Omental fat pad (tissue), 4 donors: ENCODE results near the gene SLC2A13. TPM values are rescaled to one million over a fixed set of nuclear protein-coding genes. Genes with fewer than 3 reads are reported as not detected.

ENCODE experiments used
- ATAC-seq: fragments of 150-250 bp; one replicate; pipeline ENCODE4 v1.9.1; 2016; ENCODE audit warnings: mild to moderate bottlenecking, moderate library complexity; ENCODE audit not compliant: low FRiP score
- DNase-seq: peaks from one replicate; pipeline ENCODE4 v3.0.0-alpha.2; 2019; ENCODE audit warnings: low spot score
- total RNA-seq, 4 donors: library from RNA; depleted of rRNA; stranded (reverse); fragments of >200 nt; gene quantifications; one replicate each; pipeline ENCODE4 v1.1.0, GENCODE V29; 2016
- TF ChIP-seq, protein P1 (sequence below), 3 donors: fragments of 450-650 bp; IDR thresholded peaks; one replicate each; pipeline ENCODE4 v1.5.1; 2016 to 2017; ENCODE audit warnings: antibody characterized with exemption in 3 of 3, mild to moderate bottlenecking in 3 of 3, moderate library complexity in 2 of 3

The SLC2A13 gene
- total RNA-seq, 4 donors from 2014 or later: 11.6 to 25.9 (median 15.6) TPM

GRCh38 chr12:39920647-39921046 lies 185.2 kb downstream of the SLC2A13 start:
- no peak for ATAC-seq
- DNase-seq: no peak
- TF ChIP-seq, protein P1, sequence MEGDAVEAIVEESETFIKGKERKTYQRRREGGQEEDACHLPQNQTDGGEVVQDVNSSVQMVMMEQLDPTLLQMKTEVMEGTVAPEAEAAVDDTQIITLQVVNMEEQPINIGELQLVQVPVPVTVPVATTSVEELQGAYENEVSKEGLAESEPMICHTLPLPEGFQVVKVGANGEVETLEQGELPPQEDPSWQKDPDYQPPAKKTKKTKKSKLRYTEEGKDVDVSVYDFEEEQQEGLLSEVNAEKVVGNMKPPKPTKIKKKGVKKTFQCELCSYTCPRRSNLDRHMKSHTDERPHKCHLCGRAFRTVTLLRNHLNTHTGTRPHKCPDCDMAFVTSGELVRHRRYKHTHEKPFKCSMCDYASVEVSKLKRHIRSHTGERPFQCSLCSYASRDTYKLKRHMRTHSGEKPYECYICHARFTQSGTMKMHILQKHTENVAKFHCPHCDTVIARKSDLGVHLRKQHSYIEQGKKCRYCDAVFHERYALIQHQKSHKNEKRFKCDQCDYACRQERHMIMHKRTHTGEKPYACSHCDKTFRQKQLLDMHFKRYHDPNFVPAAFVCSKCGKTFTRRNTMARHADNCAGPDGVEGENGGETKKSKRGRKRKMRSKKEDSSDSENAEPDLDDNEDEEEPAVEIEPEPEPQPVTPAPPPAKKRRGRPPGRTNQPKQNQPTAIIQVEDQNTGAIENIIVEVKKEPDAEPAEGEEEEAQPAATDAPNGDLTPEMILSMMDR (IDR thresholded peaks at IDR 0.05): no peak

DNA sequence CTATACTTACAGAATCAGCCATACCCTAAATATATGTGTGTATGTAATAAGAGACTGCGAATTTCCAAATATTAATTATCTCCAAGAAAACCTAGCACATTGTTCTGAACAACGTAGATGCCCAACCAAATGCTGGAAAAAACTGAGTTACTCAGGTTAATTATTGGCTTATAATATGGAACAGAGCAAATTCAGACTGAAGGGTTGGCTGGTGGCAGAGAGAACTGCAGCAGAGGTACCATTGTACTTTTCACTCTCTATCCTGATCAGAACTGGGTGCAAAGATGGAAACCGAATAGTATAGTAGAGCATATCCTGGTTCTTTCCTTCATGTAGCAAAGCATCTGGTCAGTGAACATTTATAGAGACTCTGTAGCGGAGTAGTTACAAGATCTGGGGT lies 185.7 kb downstream of the SLC2A13 start:
- TF ChIP-seq, protein P1 (IDR thresholded peaks at IDR 0.05): no peak
- ATAC-seq (no peak), DNase-seq (no peak)

- ATAC-seq (no peak), DNase-seq (no peak)
- TF ChIP-seq, protein P1 (IDR thresholded peaks at IDR 0.05): no peak
Measured at GRCh38 chr12:39919790-39920189, 186.1 kb downstream of the SLC2A13 start.

- no peak for ATAC-seq
Measured at GRCh38 chr12:39915249-39915648, 190.6 kb downstream of the SLC2A13 start.

DNA sequence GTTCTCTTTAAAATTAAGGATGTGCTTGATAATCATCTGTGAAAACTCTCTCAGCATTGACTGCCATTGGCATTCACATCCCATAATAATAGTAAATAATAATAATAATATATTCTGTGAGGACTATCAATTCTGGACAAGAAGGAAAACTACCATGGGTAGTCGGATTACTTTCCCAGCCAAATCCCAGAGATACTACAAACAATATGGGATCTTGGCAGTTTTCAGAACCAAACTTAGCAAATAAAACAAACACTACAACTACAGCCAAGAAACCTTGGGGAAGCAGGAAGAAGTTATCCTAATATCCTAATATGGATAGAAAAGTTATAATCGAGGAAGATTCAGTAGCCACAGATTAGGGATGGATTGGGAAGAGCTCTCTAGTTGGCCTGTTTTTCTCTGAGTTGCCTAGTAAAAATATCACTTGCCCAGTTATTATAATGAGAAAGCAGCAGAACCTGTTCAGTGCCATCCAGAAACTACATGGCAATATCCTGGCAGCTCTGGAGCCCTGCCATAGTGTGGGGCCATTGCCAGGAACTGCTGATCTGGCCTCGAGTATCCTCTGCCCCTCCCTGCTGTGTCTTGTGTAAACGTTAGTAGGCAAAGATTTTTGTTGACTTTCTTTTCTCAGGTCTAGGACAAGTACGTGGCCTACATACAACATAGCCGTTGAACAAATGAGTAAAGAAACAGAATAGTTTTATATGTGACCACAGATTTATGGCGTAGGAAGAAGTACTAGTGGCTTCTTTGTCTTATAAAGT lies 193.5 kb downstream of the SLC2A13 start:
- no peak for DNase-seq
- ATAC-seq: no peak
- TF ChIP-seq, protein P1 (IDR thresholded peaks at IDR 0.05): no peak

More at GRCh38 chr12:39915249-39915648, 190.6 kb downstream of the SLC2A13 start:
- no peak for DNase-seq
- TF ChIP-seq, protein P1 (IDR thresholded peaks at IDR 0.05): no peak

DNA sequence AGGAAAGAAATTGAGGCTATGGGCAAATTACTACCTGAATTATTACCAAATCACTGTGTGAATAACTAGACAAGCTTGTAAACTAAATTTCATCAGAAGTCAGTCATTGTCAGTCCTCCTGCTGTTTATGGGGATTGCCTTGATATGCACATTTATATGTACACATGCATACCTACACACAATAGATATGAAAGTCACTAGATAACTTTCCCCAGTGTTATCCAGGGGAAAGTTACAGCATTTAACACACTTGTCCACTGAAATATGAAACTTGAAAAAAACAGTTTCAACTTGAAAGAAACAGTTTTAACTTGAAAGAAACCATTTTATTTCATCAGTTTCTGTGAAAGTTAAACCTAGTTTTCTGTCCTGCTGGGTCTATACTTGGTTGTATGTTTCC lies 199.6 kb downstream of the SLC2A13 start:
- DNase-seq (no peak), ATAC-seq (no peak)
- TF ChIP-seq, protein P1 (IDR thresholded peaks at IDR 0.05): no peak

GRCh38 chr12:39905152-39905551 lies 200.7 kb downstream of the SLC2A13 start:
- no peak for DNase-seq
- TF ChIP-seq, protein P1 (IDR thresholded peaks at IDR 0.05): no peak
- ATAC-seq: peak; percentile 91
